Glomerular visceral epithelial cell (primary cell): ENCODE results near the gene ARMH4.

Experiments used
- DNase-seq: peaks from one replicate; pipeline ENCODE4 v3.0.0-alpha.2; 2016; ENCODE audit errors: extremely low spot score

Gene ARMH4

GRCh38 chr14:58099682-58100081 is 52.3 kb downstream of the ARMH4 start:
- no peak for DNase-seq

- no peak for DNase-seq
These were observed 53.5 kb downstream of the ARMH4 start for GRCh38 chr14:58098507-58098906.

- no peak for DNase-seq
These were observed 55.3 kb downstream of the ARMH4 start for GRCh38 chr14:58096731-58097130.

GRCh38 chr14:58091883-58092630 is 60.0 kb downstream of the ARMH4 start:
- DNase-seq = no peak

- DNase-seq = no peak
These were observed 62.4 kb downstream of the ARMH4 start for GRCh38 chr14:58089612-58090011.

- no peak for DNase-seq
These were observed 63.1 kb downstream of the ARMH4 start for GRCh38 chr14:58088961-58089360.

GRCh38 chr14:58085877-58086276 is 66.1 kb downstream of the ARMH4 start:
- no peak for DNase-seq

- peak; percentile 84 for DNase-seq
These were observed 69.4 kb downstream of the ARMH4 start for GRCh38 chr14:58082491-58083098.

GRCh38 chr14:58082011-58082410 is 70.0 kb downstream of the ARMH4 start:
- DNase-seq = peak; percentile 24

- DNase-seq = no peak
These were observed 73.5 kb downstream of the ARMH4 start for GRCh38 chr14:58078471-58078870.

GRCh38 chr14:58078068-58078467 is 73.9 kb downstream of the ARMH4 start:
- DNase-seq = peak; percentile 90

GRCh38 chr14:58077621-58078020 is 74.4 kb downstream of the ARMH4 start:
- DNase-seq = peak; percentile 72

GRCh38 chr14:58073516-58073915 is 78.5 kb downstream of the ARMH4 start:
- DNase-seq = no peak

- peak; percentile 75 for DNase-seq
These were observed 79.5 kb downstream of the ARMH4 start for GRCh38 chr14:58072288-58073071.

- DNase-seq = no peak
These were observed 80.7 kb downstream of the ARMH4 start for GRCh38 chr14:58071341-58071740.

GRCh38 chr14:58068306-58068705 is 83.7 kb downstream of the ARMH4 start:
- no peak for DNase-seq

- no peak for DNase-seq
These were observed 85.9 kb downstream of the ARMH4 start for GRCh38 chr14:58066115-58066514.

- no peak for DNase-seq
These were observed 90.4 kb downstream of the ARMH4 start for GRCh38 chr14:58061581-58061980.

GRCh38 chr14:58060898-58061297 is 91.1 kb downstream of the ARMH4 start:
- DNase-seq = no peak

GRCh38 chr14:58060077-58060476 is 91.9 kb downstream of the ARMH4 start:
- no peak for DNase-seq

GRCh38 chr14:58059126-58059525 is 92.9 kb downstream of the ARMH4 start:
- no peak for DNase-seq

- DNase-seq = no peak
These were observed 96.5 kb downstream of the ARMH4 start for GRCh38 chr14:58055497-58056010.

GRCh38 chr14:58054100-58054499 is 97.9 kb downstream of the ARMH4 start:
- no peak for DNase-seq
